Activated T-helper 1 cell treated with Interleukin-2 at 50 U/mL for 16 hours (primary cell): ENCODE data around the gene HSFY2.
"Not testable (repeated sequence)": the region's sequence is repeated elsewhere in the genome, so short reads cannot be mapped to it uniquely, and the experiment has no call there.

Experiments
- DNase-seq: peaks from one replicate; pipeline ENCODE4 v3.0.0-alpha.2; 2020; ENCODE audit warnings: low read depth

HSFY2 gene, protein sequence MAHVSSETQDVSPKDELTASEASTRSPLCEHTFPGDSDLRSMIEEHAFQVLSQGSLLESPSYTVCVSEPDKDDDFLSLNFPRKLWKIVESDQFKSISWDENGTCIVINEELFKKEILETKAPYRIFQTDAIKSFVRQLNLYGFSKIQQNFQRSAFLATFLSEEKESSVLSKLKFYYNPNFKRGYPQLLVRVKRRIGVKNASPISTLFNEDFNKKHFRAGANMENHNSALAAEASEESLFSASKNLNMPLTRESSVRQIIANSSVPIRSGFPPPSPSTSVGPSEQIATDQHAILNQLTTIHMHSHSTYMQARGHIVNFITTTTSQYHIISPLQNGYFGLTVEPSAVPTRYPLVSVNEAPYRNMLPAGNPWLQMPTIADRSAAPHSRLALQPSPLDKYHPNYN

DNA sequence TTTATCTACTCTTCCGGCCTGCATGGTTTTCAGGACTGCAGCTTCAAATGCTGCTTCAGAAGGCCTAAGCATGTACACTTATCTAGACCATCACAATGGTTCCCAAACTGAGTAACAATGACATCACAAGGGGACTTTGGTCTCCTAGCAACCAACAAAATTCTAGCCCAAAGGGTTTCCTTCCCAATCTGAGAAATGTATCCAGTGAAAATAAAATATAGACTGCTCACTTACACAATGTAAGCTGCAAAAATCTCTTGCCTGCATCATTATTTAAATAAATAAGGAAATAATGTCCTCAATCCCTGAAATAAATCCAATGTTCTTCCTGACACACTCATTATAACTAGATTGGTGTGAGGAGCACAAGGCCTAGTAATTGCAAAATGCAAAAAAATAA, at the start of gene HSFY2:
Gene HSFY2 (minus strand): TSS at position 101 of the 400 bp plus-strand sequence. CDS start 117 bp downstream, outside the sequence.
- DNase-seq, result not testable (repeated sequence)

DNA sequence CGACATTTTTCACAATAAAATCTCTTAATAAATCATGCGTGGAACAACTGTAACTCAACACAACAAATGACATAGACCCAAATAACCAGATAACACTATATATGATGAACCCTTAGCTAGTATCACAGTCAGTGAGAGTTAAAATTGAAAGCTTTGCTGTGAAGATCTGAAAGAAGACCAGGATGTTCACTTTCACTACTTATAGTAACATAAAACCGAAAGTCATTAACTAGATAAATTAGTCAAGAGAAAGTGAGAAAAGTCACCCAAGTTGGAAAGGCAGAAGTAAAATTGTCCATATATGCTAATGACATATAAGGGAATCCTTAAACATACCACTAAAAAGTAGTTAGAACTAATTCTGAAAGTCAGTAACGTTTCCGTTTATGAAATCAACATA, 42.2 kb upstream of the HSFY2 start:
- DNase-seq, result not testable (repeated sequence)

DNA sequence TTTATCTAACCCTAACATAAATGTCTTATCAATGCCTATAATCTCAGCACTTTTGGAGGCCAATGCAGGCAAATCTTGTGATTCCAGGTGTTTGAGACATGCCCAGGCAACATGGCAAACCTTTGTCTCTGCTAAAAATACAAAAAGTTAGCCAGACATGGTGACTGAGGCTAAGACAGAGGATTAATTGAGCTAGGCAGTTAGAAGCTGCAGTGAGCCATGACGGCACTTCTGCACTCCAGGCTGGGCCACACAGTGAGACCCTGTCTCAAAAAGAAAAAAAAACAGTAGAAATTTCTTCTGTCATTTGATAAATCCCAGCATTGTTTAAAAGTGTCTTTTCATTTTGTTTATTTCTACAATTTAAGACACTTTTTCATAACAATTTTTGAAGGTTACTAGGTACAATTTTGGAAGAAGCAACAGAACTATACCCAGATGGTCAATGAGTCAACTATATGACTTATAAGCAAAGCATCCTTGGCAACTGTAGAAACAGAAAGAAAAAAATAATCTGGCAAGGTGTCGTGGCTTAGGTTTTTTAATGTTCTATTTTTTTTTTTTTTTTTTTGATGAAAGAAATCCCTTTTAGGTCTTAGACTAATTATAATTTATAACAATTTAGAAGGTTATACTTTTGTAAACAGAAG, 15.3 kb upstream of the HSFY2 start:
- DNase-seq, result not testable (repeated sequence)

DNA sequence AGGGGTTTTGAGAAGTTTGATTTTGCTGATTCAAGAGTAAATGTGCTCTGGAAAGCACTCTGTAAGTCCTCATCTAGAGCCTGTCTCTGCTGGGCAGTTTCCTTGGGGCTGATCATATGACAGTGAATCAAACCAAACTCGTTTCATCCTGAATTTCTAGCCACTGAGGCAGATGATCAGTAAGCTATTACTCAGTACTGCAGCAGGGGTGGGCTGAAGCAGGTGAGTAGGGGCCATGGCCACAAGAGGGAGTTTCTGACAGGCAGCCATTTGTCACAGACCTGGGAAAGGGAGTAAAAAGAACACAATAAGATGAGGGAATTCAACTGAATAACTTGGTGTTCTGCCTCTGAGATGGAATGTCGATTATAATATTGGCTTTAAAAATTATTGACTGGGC, 19.5 kb downstream of the HSFY2 start:
- not testable (repeated sequence) for DNase-seq

- not testable (repeated sequence) for DNase-seq
Observed at GRCh38 chrY:18753133-18753815, 20.3 kb downstream of the HSFY2 start.

DNA sequence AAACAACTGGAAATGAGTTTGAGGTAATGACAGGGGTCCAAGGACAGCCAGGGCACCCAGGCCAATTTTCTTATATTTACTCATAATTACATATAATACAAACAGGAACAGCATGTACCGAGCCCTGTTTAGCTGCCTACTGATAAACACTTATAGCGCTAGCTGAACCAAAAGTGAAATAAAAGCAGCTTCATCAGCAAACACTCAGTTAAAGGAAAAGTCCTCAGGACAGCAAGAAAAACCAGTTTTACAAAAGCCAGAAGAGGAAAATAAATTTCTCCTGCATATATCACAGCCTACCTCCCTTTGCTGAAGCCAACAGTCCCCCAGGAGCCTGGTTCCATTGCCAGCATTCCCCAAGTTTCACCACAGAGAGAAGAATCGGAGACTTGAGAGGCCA, 49.8 kb downstream of the HSFY2 start:
- DNase-seq, result not testable (repeated sequence)
